Measurements from ENCODE around the gene RBAK.
"Not testable (repeated sequence)": the region's sequence is repeated elsewhere in the genome, so short reads cannot be mapped to it uniquely, and the experiment has no call there.

DNA sequence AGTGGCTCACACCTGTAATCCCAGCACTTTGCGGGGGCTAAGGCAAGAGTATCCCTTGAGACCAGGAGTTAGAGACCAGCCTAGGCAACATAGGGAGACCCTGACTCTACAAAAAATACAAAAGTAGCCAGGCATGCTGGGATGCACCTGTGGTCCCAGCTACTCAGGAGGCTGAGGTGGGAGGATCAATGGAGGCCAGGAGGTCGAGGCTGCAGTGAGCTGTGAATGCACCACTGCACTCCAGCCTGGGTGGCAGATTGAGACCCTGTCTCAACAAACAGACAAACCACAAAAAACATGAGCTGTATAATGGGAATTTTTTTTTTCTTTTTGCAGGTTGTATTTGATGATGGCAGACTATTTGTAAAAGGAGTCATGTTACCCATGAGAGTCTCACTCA, 1.5 kb downstream of the RBAK start:
- TF ChIP-seq, protein P1, sequence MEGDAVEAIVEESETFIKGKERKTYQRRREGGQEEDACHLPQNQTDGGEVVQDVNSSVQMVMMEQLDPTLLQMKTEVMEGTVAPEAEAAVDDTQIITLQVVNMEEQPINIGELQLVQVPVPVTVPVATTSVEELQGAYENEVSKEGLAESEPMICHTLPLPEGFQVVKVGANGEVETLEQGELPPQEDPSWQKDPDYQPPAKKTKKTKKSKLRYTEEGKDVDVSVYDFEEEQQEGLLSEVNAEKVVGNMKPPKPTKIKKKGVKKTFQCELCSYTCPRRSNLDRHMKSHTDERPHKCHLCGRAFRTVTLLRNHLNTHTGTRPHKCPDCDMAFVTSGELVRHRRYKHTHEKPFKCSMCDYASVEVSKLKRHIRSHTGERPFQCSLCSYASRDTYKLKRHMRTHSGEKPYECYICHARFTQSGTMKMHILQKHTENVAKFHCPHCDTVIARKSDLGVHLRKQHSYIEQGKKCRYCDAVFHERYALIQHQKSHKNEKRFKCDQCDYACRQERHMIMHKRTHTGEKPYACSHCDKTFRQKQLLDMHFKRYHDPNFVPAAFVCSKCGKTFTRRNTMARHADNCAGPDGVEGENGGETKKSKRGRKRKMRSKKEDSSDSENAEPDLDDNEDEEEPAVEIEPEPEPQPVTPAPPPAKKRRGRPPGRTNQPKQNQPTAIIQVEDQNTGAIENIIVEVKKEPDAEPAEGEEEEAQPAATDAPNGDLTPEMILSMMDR (IDR thresholded peaks at IDR 0.05) = not testable (repeated sequence)
- not testable (repeated sequence) for TF ChIP-seq POLR2A (IDR thresholded peaks at IDR 0.05)
